Activated CD4-positive, CD25-positive, alpha-beta regulatory T cell (primary cell): ENCODE results near the gene POLR2C.

Experiments used
- DNase-seq, 4 experiments: peaks; one replicate each; lab custom pipeline; 2025; lab: John Stamatoyannopoulos, UW

POLR2C gene

GRCh38 chr16:57452021-57452420 lies 10.5 kb upstream of the POLR2C start:
- no peak for DNase-seq

- no peak for DNase-seq
Measured at GRCh38 chr16:57462978-57463362, 491 bp downstream of the POLR2C start.

GRCh38 chr16:57464523-57464922 lies 2.0 kb downstream of the POLR2C start:
- no peak for DNase-seq

- no peak for DNase-seq
Measured at GRCh38 chr16:57468346-57468745, 5.9 kb downstream of the POLR2C start.

- no peak for DNase-seq
Measured at GRCh38 chr16:57469046-57469445, 6.6 kb downstream of the POLR2C start.

- no peak for DNase-seq
Measured at GRCh38 chr16:57469917-57470470, 7.5 kb downstream of the POLR2C start.

GRCh38 chr16:57470711-57471110 lies 8.2 kb downstream of the POLR2C start:
- DNase-seq = no peak

- no peak for DNase-seq
Measured at GRCh38 chr16:57471209-57471608, 8.7 kb downstream of the POLR2C start.

- no peak for DNase-seq
Measured at GRCh38 chr16:57471852-57472664, 9.6 kb downstream of the POLR2C start.

- no peak for DNase-seq
Measured at GRCh38 chr16:57472665-57473060, 10.2 kb downstream of the POLR2C start.

- DNase-seq = no peak
Measured at GRCh38 chr16:57473176-57473840, 10.8 kb downstream of the POLR2C start.

GRCh38 chr16:57473906-57474305 lies 11.4 kb downstream of the POLR2C start:
- DNase-seq = no peak

- no peak for DNase-seq
Measured at GRCh38 chr16:57474671-57475661, 12.5 kb downstream of the POLR2C start.

GRCh38 chr16:57475711-57476339 lies 13.3 kb downstream of the POLR2C start:
- DNase-seq = peak; percentile 22 to 51 (median 40)

GRCh38 chr16:57476546-57477410 lies 14.3 kb downstream of the POLR2C start:
- DNase-seq = no peak

GRCh38 chr16:57477531-57478202 lies 15.2 kb downstream of the POLR2C start:
- DNase-seq = no peak

GRCh38 chr16:57478396-57479204 lies 16.1 kb downstream of the POLR2C start:
- DNase-seq = no peak

GRCh38 chr16:57479205-57479975 lies 16.9 kb downstream of the POLR2C start:
- no peak for DNase-seq
